ENCODE results near the gene OR1F1. TPM values are rescaled to one million over a fixed set of nuclear protein-coding genes. Genes with fewer than 3 reads are reported as not detected.

The OR1F1 gene
- total and polyA plus RNA-seq, 9 of the 15 experiments (the other 6 are each of a cell fraction or from before 2014, with no cell fraction given), result 0.15 to 0.61 (median 0.35) TPM; not detected in 3

DNA sequence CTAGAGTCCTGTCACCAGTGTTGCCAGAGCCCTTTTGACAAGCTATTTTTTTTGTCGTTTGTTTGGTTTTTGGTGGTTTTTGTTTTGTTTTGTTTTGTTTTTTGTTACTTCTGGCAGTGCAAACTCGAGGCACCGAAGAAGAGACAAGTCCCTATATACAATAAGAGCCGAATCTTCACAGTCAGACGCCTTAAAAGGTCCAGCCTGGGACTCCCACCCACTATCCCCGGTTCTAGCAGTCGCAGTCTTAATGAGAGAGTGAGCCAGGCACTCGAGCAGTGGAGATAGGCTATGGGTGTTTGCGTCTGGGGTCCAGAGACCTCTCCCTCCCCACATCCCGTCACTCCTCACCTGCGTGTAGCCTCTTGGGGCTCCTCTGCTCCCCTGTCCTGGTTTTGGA lies 1.9 kb downstream of the OR1F1 start:
- Histone ChIP-seq H3K79me2 (ENCODE audit: control insufficient read depth, insufficient read depth, low read length) (no peaks in the 10 kb centered on the region), H3K9ac (ENCODE audit: insufficient read depth in 1 of 2, low read depth in 2 of 2, low read length in 2 of 2) (peak overlapping the region; percentile 63 to 87), H3K9me3 (replicated peaks; ENCODE audit: control insufficient read depth, insufficient read depth, low read depth, low read length) (no peaks in the 10 kb centered on the region), H3K9me1 (ENCODE audit: control insufficient read depth, insufficient read depth, low read length) (no peaks in the 10 kb centered on the region), H3K4me1 (replicated peaks in 1 of 2; ENCODE audit: control insufficient read depth in 2 of 2, insufficient read depth in 2 of 2, low read length in 2 of 2) (peaks cover 26 to 62% of the 10 kb centered on the region in 2 experiments), H4K20me1 (replicated peaks; ENCODE audit: control insufficient read depth, insufficient read depth, low read length) (no peaks in the 10 kb centered on the region), H3K27ac (ENCODE audit: extremely low read depth, low read depth, low read length) (no peak overlapping the region; the same call in 2 of the 3 replicates), H3K36me3 (ENCODE audit: control insufficient read depth, insufficient read depth, low read length) (no peaks in the 10 kb centered on the region), H3K4me2 (ENCODE audit: insufficient read depth, low read length) (peak overlapping the region; percentile 99), H2AFZ (ENCODE audit: low read depth, low read length) (peak overlapping the region; percentile 98), H3K27me3 (ENCODE audit: control insufficient read depth in 2 of 2, insufficient read depth in 2 of 2, low read length in 2 of 2) (no peaks in the 10 kb centered on the region), H3K4me3 (peak overlapping the region; percentile 55)
- FAIRE-seq (no peak), ATAC-seq (peak; percentile 15), DNase-seq (ENCODE audit: extremely low read depth in 1 of 4, low spot score in 3 of 4) (no peak)
- intact Hi-C loops (cut with micrococcal nuclease), result loop anchor here (1.0 to 10.0 kb wide), 3 partner anchors 38 to 315 kb away; partner anchors contain the start of gene CLUAP1
- in situ Hi-C loops (cut with MboI), result no loop called here
- TF ChIP-seq MTA3 (IDR thresholded peaks at IDR 0.05; ENCODE audit: borderline replicate concordance) (no peak), FOXA3 (CRISPR knock-in tag; conservative IDR thresholded peaks at IDR 0.05 in 1 of 2, IDR thresholded peaks at IDR 0.05 in 1 of 2) (no peak), POLR2H (tag; IDR thresholded peaks at IDR 0.05; ENCODE audit: low read depth) (0 out of 2 replicates have a peak, but pooled peaks have one; percentile 6), ADNP (tag; IDR thresholded peaks at IDR 0.05) (0 out of 2 replicates have a peak, but pooled peaks have one; percentile 14), PTTG1 (tag; IDR thresholded peaks at IDR 0.05; ENCODE audit: low read depth) (no peak)
- TF ChIP-seq, protein P1, sequence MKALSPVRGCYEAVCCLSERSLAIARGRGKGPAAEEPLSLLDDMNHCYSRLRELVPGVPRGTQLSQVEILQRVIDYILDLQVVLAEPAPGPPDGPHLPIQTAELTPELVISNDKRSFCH (CRISPR knock-in tag; IDR thresholded peaks at IDR 0.05), result no peak
- TF ChIP-seq, protein P1 (tag; IDR thresholded peaks at IDR 0.05), result no peak
- ChIA-PET CTCF (ENCODE audit: low intra/inter-chr PET ratio) (no interaction called here), POLR2A (interaction anchor here (1.1 to 1.2 kb wide), 2 partner anchors 12 to 52 kb away, joined by 3 to 5 read pairs; no protein-coding TSS in a partner anchor)
- BruUV-seq (replicated peaks), result no TSS peak
- 3% methylated on average over 11 of the region's 11 CpGs for WGBS (ENCODE audit: insufficient coverage, low coverage, missing lambda C conversion rate)
